OCI-LY1 (cell line): ENCODE data around the gene GPR50.

Source experiments
- H2AFZ ChIP-seq: fragments of 200-600 bp; sonication (generic), shearing (Covaris generic); 2 replicates; pipeline ENCODE4 v1.6.0; 2014; ENCODE audit warnings: antibody characterized with exemption, mild to moderate bottlenecking, low read length
- H3F3A ChIP-seq: fragments of 200-600 bp; sonication (generic), shearing (Covaris generic); 2 replicates; pipeline ENCODE4 v1.6.0; 2014; ENCODE audit warnings: mild to moderate bottlenecking, antibody characterized with exemption, low read length, moderate library complexity; ENCODE audit not compliant: insufficient read depth
- H3K27ac ChIP-seq: fragments of 200-600 bp; sonication (generic); 2 replicates; pipeline ENCODE4 v1.5.1; 2014; ENCODE audit warnings: low read length, mixed run types, mild to moderate bottlenecking, low read depth; ENCODE audit not compliant: poor library complexity, severe bottlenecking
- H3K27me3 ChIP-seq: fragments of 200-600 bp; sonication (generic); 2 replicates; pipeline ENCODE4 v1.6.0; 2014; ENCODE audit warnings: antibody characterized with exemption, mild to moderate bottlenecking, low read length, moderate library complexity; ENCODE audit not compliant: insufficient read depth
- H3K36me3 ChIP-seq: fragments of 200-600 bp; sonication (generic); 2 replicates; pipeline ENCODE4 v1.6.1; 2014; ENCODE audit warnings: mild to moderate bottlenecking, antibody characterized with exemption, low read length, moderate library complexity, mixed read lengths; ENCODE audit not compliant: insufficient read depth
- H3K4me1 ChIP-seq: fragments of 200-600 bp; sonication (generic); 2 replicates; pipeline ENCODE4 v1.5.1; 2014; ENCODE audit warnings: mild to moderate bottlenecking, low read length, moderate library complexity; ENCODE audit not compliant: insufficient read depth, severe bottlenecking
- H3K4me2 ChIP-seq: fragments of 200-600 bp; sonication (generic), shearing (Covaris generic); 2 replicates; pipeline ENCODE4 v1.6.1; 2014; ENCODE audit warnings: low read length
- H3K4me3 ChIP-seq: fragments of 200-600 bp; sonication (generic); 2 replicates; pipeline ENCODE4 v1.5.1; 2014; ENCODE audit warnings: low read length, low read depth, mild to moderate bottlenecking, mixed read lengths; ENCODE audit not compliant: poor library complexity, severe bottlenecking
- H3K79me2 ChIP-seq: fragments of 200-600 bp; shearing (Covaris generic); 2 replicates; pipeline ENCODE4 v1.6.1; 2016; ENCODE audit warnings: mixed run types, low read length, mixed read lengths; ENCODE audit not compliant: insufficient read depth
- H3K9ac ChIP-seq: fragments of 200-600 bp; sonication (generic), shearing (Covaris generic); 2 replicates; pipeline ENCODE4 v1.6.1; 2014; ENCODE audit warnings: mild to moderate bottlenecking, low read length, mixed read lengths
- H3K9me2 ChIP-seq: fragments of 200-600 bp; sonication (generic), shearing (Covaris generic); 2 replicates; pipeline ENCODE4 v1.6.1; 2014; ENCODE audit warnings: low read depth, mild to moderate bottlenecking, low read length, mixed read lengths
- H3K9me3 ChIP-seq: fragments of 200-600 bp; shearing (Covaris generic); 2 replicates; pipeline ENCODE4 v1.6.1; 2014; ENCODE audit warnings: low read length, mixed read lengths
- H4K20me1 ChIP-seq: fragments of 200-600 bp; sonication (generic), shearing (Covaris generic); 2 replicates; pipeline ENCODE4 v1.6.0; 2016; ENCODE audit warnings: mild to moderate bottlenecking, low read length; ENCODE audit not compliant: insufficient read depth
- EZH2 ChIP-seq: fragments of 200-600 bp; sonication (generic), shearing (Covaris generic); IDR thresholded peaks from 2 replicates; pipeline ENCODE4 v1.8.0; 2017; ENCODE audit warnings: borderline replicate concordance, mixed run types, mild to moderate bottlenecking, antibody characterized with exemption, low read length, moderate library complexity, mixed read lengths
- TF ChIP-seq, protein P1 (sequence below): fragments of 200-600 bp; sonication (generic), shearing (Covaris generic); IDR thresholded peaks from 2 replicates; pipeline ENCODE4 v1.5.1; 2017; ENCODE audit warnings: mild to moderate bottlenecking, antibody characterized with exemption, low read length, moderate library complexity, mixed read lengths

The GPR50 gene

DNA sequence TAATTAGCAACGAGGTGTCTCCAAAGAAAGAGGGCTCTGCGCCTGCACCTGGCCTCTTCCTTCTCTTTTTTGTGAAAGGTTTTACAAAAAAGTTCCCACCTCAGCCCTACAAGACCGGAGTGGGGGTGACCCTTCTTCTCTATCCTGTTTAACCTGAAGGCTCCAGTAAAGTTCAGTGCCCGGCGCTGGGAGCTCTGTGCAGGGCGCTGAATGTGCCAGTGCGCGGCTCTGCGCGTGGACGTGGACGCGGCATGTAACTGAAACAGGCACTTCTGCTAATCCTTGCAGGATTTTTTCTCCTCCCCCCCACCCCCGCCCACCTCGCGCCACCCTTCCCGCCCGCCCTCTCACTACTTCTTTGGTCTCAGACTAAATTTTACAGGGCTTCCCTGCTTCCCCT lies 2.4 kb downstream of the GPR50 start:
- H3K27ac ChIP-seq, result no peak overlapping the region
- H3K9me2 ChIP-seq, result no peaks in the 10 kb centered on the region
- no peak overlapping the region for H3K9ac ChIP-seq
- no peak overlapping the region for H3K4me2 ChIP-seq
- H2AFZ ChIP-seq, result no peak overlapping the region
- no peaks in the 10 kb centered on the region for H3K4me1 ChIP-seq
- H3K79me2 ChIP-seq, result no peaks in the 10 kb centered on the region
- TF ChIP-seq EZH2, result no peak
- TF ChIP-seq, protein P1, sequence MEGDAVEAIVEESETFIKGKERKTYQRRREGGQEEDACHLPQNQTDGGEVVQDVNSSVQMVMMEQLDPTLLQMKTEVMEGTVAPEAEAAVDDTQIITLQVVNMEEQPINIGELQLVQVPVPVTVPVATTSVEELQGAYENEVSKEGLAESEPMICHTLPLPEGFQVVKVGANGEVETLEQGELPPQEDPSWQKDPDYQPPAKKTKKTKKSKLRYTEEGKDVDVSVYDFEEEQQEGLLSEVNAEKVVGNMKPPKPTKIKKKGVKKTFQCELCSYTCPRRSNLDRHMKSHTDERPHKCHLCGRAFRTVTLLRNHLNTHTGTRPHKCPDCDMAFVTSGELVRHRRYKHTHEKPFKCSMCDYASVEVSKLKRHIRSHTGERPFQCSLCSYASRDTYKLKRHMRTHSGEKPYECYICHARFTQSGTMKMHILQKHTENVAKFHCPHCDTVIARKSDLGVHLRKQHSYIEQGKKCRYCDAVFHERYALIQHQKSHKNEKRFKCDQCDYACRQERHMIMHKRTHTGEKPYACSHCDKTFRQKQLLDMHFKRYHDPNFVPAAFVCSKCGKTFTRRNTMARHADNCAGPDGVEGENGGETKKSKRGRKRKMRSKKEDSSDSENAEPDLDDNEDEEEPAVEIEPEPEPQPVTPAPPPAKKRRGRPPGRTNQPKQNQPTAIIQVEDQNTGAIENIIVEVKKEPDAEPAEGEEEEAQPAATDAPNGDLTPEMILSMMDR, result no peak
- H4K20me1 ChIP-seq, result no peaks in the 10 kb centered on the region
- no peaks in the 10 kb centered on the region for H3F3A ChIP-seq
- H3K4me3 ChIP-seq, result no peak overlapping the region
- H3K9me3 ChIP-seq, result no peaks in the 10 kb centered on the region
- H3K36me3 ChIP-seq, result no peaks in the 10 kb centered on the region
- H3K27me3 ChIP-seq, result no peaks in the 10 kb centered on the region

GRCh38 chrX:151180400-151180799 lies 4.0 kb downstream of the GPR50 start:
- no peak overlapping the region for H3K4me3 ChIP-seq
- no peaks in the 10 kb centered on the region for H3K79me2 ChIP-seq
- no peaks in the 10 kb centered on the region for H3K9me3 ChIP-seq
- H2AFZ ChIP-seq, result no peak overlapping the region
- H3K27ac ChIP-seq, result no peak overlapping the region
- no peak for TF ChIP-seq EZH2
- TF ChIP-seq, protein P1, result no peak
- no peaks in the 10 kb centered on the region for H4K20me1 ChIP-seq
- no peaks in the 10 kb centered on the region for H3K4me1 ChIP-seq
- no peaks in the 10 kb centered on the region for H3K36me3 ChIP-seq
- no peak overlapping the region for H3K4me2 ChIP-seq
- no peaks in the 10 kb centered on the region for H3K27me3 ChIP-seq
- no peak overlapping the region for H3K9ac ChIP-seq
- H3F3A ChIP-seq, result no peaks in the 10 kb centered on the region
- no peaks in the 10 kb centered on the region for H3K9me2 ChIP-seq

DNA sequence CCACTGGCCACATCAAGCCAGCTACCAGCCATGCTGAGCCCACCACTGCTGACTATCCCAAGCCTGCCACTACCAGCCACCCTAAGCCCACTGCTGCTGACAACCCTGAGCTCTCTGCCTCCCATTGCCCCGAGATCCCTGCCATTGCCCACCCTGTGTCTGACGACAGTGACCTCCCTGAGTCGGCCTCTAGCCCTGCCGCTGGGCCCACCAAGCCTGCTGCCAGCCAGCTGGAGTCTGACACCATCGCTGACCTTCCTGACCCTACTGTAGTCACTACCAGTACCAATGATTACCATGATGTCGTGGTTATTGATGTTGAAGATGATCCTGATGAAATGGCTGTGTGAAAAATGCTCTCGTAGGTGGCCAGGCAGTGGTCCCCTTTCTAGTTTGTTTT lies 4.7 kb downstream of the GPR50 start:
- H4K20me1 ChIP-seq, result no peaks in the 10 kb centered on the region
- H3K4me2 ChIP-seq, result no peak overlapping the region
- H3K9me2 ChIP-seq, result no peaks in the 10 kb centered on the region
- no peaks in the 10 kb centered on the region for H3K79me2 ChIP-seq
- H3K27me3 ChIP-seq, result no peaks in the 10 kb centered on the region
- H3K9ac ChIP-seq, result no peak overlapping the region
- H3F3A ChIP-seq, result no peaks in the 10 kb centered on the region
- no peak overlapping the region for H3K27ac ChIP-seq
- no peak overlapping the region for H2AFZ ChIP-seq
- no peak overlapping the region for H3K4me3 ChIP-seq
- no peaks in the 10 kb centered on the region for H3K9me3 ChIP-seq
- no peaks in the 10 kb centered on the region for H3K36me3 ChIP-seq
- H3K4me1 ChIP-seq, result no peaks in the 10 kb centered on the region
- TF ChIP-seq, protein P1, result no peak
- no peak for TF ChIP-seq EZH2
